GM21619 (cell line): Measurements from ENCODE around the gene CHMP1B.

ENCODE experiments used
- ATAC-seq: cut with Tn5 transposase; IDR thresholded peaks from one replicate; pipeline ENCODE4 v1.9.1; 2021; ENCODE audit not compliant: unreplicated experiment

Gene CHMP1B

GRCh38 chr18:11851146-11851805, at the start of gene CHMP1B:
CHMP1B (plus strand) TSS chr18:11851413; CDS start chr18:11851512, 99 bp downstream.
- peak; percentile 92 for ATAC-seq

GRCh38 chr18:11801573-11801972, 49.6 kb upstream of the CHMP1B start:
- ATAC-seq: no peak

DNA sequence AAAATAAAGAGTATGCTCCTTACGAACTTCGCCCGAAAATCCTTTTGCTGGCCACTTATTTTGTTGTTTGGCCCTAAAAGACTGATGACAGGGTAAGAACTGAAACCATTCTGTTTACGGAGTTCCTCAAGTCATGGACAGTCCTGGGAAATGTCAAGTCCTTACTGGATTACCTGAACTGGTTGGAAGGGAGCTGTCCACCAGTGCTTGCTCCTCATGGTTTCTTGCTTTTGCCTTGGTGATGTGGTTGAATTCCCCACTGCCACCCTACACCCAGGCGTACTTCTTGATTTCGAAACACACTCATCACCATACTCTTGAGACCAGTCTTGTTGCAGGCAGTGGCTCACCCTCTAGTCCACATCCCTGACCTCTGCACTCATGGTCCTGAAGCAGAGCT, 49.1 kb upstream of the CHMP1B start:
- no peak for ATAC-seq

DNA sequence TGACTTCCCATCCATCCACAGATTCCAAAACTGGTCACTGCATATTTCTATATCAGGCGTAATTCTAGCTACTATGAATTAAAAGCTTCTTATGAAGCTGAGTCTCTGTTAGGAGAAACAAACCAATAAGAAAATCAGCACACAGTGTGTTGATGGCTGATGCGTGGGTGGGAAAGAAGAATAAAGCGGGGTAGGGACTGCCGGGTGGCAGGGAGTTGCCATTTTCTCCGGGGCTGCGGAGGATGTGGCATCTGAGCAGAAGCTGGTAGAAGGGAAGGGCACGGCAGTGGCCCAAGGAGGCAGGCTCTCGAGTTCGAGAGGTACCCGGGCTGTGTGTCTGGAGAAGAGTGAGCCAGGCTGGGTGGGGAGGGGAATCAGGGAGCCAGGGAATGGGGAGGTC, 48.6 kb upstream of the CHMP1B start:
- no peak for ATAC-seq

DNA sequence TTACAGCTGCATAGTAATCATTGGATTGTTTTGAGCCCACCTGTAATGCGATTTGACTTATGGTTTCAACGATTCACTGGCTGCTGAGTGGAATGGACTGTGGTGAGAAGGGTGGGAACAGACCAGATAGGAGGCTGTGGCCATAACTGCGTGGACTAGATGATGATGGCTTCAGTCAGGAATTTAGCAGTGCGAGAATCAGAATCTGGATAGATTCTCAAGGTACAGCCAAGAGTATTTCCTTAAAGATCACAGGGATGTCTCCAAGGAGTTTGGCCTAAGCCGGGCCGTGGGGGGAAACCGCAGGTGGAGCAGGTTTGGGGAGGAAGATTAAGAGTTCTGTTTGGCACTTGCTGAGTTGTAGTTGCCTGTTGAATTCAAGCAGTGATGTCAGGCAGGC, 44.0 kb upstream of the CHMP1B start:
- no peak for ATAC-seq

DNA sequence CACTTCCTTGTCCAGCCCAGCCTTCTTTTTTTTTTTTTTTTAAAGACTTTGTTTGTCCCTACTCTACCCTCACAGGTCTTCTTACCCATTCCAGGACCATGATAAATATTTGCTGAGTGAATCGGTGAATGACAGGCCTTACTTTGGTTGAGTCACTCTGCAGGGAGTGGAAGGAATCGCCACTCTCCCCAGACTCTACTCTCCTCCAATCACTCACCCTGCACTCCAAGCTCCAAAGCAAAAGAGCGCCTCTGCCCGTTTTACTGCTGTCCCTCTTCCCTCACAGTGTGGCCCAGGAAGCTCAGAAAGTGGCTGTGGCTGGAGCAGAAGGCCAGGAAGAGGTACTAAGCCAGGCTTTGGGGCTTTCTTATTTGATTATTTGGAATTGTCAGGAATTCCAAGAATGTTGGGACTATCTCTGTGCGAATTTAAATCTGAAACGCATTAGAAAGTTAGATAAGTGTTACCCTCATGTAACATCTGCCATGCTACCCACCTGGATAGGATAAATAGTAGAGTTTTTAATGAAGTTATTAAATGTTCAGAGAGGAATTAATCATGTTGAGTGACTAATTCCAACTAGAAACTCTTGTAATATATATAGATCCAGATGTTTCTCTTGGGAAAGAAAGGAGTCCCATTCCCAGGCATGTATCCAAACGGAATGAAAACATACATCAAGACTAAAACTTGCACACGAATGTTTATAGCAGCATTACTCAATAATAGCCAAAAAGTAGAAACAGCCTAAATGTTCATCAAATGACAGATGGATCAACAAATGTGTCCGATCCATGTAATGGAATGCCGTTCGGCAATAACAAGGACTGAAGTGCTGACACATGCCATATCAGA, 43.0 kb upstream of the CHMP1B start:
- no peak for ATAC-seq

GRCh38 chr18:11809895-11810294, 41.3 kb upstream of the CHMP1B start:
- ATAC-seq: no peak

DNA sequence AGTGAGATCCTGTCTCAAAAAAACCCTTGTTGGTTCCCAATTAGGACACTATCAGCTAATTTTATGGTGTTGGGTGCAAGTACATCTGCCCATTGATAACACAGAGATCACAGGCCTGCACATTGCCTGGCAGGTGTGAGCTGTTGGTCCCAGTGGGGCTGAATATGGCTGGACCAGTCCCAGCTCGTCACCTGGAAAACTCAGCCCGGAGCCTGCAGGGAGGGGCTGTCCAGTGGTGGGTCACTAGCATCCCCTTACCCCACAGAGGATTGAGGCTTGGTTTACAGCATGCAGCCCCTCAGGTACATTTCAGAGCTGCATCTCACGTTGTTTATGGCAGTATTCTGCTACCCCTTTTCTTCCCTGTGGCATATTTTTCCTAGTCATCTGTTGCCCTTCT, 40.8 kb upstream of the CHMP1B start:
- ATAC-seq: no peak

GRCh38 chr18:11811009-11811408, 40.2 kb upstream of the CHMP1B start:
- ATAC-seq: no peak

DNA sequence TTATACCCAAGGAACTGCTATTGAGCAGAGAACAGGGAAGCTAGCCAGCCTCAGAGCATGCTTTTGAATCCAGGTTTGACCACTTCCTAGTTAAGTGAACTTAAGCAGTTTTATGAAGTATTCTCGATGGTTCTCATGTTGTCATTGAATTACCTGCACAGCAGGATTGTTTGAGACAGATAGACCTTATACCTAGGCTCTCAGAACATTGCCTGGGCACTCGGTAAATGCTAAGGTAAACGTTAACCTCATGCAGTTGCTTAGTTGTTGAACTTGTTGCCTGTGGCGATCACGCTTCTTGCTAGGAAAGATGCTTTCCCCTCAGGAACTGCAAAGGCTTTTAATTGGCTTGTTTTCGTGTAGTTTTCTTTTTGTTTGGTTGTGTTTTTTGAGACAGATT, 34.0 kb upstream of the CHMP1B start:
- ATAC-seq: no peak

DNA sequence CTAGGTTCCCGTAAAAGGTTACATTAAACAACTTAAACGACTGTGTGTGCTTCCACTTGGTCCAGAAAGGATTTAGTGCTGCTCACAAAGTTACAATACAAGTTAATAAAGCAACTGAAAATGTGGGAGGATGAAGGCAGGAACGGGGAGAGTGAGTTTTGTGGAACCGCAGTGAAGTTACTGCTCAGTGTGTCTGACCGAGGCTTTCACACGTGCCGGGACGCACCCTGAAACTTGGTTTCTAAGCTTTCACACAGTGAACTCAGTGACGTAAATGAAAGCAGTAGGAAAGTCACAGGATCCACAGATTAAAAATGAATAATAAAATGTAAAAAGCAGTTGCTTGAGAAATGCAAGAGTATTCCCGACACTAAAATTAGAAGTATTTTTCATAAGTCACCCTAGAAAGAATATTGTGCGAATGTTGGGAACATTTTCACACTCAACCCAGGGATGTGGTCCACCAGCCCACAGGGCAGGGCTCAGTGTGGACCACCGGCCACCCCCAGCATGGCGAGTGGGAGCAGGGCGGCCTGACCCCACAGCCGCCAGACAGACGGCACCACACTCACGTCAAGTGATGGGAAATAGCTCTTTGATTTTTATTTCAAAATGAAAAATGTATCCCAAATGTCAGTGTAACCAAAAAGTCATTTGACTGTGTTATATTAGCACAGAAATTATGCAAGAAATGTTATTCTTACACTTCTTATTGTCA, 32.6 kb upstream of the CHMP1B start:
- no peak for ATAC-seq

GRCh38 chr18:11819938-11820337, 31.3 kb upstream of the CHMP1B start:
- no peak for ATAC-seq

GRCh38 chr18:11820697-11821096, 30.5 kb upstream of the CHMP1B start:
- ATAC-seq: no peak

GRCh38 chr18:11821208-11821607, 30.0 kb upstream of the CHMP1B start:
- no peak for ATAC-seq

DNA sequence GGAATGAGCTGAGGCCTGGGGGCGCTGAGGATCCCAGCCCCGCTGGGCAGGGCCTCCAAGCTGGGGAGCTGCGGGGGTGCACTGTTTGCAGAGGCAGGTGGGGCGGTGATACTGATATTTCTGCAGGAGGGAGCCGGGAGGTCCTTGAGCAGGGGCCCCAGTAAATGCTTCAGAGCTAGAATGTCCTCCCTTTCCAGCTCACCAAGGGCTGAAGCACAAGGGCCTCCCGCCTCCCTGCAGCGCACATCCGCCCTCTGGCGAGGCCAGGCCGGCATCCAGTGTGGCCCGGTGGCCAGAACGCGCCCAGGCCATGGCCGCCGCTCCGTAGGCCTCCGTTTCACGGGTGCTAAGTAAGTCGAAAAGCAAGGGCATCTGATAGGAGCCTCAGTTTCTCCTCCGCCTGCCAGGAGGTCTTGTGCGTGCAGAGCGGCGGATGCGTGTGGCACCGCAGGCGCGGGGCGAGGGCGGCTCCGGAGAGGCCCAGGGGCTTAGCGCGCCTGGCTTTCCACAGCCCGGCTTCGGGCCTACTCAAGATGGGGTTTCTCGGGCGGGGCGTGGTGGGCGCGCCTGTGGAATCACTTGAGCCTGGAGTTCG, 29.5 kb upstream of the CHMP1B start:
- ATAC-seq: no peak

- no peak for ATAC-seq
These were observed 27.7 kb upstream of the CHMP1B start for GRCh38 chr18:11823545-11823944.

DNA sequence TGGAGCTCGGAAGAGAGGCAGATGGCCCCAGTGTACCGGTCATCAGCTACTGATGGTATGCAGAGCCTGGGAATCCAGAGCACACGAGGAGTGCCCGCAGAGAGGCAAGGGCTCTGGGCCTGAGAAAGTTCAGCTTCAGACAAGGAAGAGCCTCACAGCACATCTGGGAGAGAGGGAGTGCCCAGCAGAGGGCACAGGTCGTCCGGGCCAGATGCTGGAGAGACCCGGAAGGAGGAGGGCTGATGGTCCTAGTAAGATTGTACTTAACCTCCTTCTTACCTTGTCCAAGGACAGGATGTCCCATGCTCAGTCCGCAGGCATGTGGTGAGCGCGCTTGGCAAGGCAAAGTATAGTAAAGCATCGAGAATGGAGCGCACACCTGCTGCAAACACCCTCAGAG, 24.4 kb upstream of the CHMP1B start:
- no peak for ATAC-seq

DNA sequence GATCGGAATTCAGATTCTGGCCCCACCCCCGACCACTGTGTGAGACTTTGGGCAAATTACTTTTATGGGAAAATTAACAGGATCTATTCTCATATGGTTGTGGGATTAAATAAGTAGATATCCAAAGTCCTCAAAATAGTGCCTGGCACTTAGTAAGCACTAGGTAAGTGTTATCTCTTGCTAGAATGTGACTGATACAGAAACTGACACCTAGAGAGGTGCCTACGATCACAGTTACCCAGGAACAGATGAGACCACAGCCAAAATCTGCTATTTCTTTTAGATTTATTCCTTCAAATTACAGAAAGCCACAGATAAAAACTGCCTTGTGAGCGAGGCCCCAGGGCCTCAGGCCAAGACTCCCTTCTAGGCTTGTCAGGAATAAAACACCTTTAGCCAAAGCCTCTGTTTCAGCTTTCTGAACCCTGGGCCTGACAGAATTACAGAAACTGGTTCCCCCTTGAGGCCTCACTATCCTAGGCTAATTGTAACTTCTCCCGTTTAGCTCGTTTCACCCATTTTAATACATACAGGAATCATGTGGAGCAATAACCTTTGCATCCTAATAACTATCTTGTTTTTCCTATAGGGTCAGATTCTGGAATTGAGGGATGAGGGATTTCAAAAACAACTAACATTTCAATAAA, 22.3 kb upstream of the CHMP1B start:
- ATAC-seq: no peak

DNA sequence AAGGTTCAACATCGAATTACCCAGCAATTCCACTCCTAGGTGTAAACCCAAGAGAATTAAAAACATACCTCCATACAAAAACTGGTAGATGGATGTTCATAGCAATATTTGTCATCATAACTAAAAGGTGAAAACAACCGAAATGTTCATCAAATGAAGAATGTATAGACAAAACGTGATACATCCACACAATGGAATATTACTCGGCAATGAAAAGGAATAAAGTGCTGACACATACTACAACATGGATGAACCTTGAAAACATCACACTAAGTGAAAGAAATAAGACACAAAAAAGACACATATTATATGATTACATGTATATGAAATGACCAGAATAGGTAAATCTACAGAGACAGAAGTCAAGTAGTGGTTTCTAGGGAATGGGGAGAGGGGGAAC, 20.6 kb upstream of the CHMP1B start:
- no peak for ATAC-seq

- ATAC-seq: no peak
These were observed 19.3 kb upstream of the CHMP1B start for GRCh38 chr18:11831921-11832320.

- ATAC-seq: no peak
These were observed 16.4 kb upstream of the CHMP1B start for GRCh38 chr18:11834772-11835171.
